ENCODE data around the gene VAC14. TPM values are rescaled to one million over a fixed set of nuclear protein-coding genes. Genes with fewer than 3 reads are reported as not detected.

The VAC14 gene
- total and polyA plus RNA-seq, 2 of the 8 experiments (the other 6 are each of a cell fraction or from before 2014, with no cell fraction given): 56.0 to 108 TPM

- TF ChIP-seq CTCF (IDR thresholded peaks at IDR 0.05; ENCODE audit: control extremely low read depth in 1 of 3, insufficient read depth in 1 of 3, low read depth in 1 of 3, low read length in 3 of 3) (peak; percentile 71 to 80 (median 75)), GABPA (IDR thresholded peaks at IDR 0.05; ENCODE audit: borderline replicate concordance, insufficient read depth, low read length) (0 out of 2 replicates have a peak, but pooled peaks have one; percentile 31)
Observed at GRCh38 chr16:70738083-70738977, 62.6 kb downstream of the VAC14 start (continued).
